HepG2 (cell line): Measurements from ENCODE around the gene VKORC1L1.
"Not testable (repeated sequence)": the region's sequence is repeated elsewhere in the genome, so short reads cannot be mapped to it uniquely, and the experiment has no call there.

Experiments
- BCL6 ChIP-seq: IDR thresholded peaks from 2 replicates; pipeline ENCODE4 v1.6.1; 2016; ENCODE audit warnings: missing genetic modification reagents, missing compliant biosample characterization
- FOSL1 ChIP-seq: sonication (generic); formaldehyde crosslinking; IDR thresholded peaks from 2 replicates; pipeline ENCODE4 v1.9.0; 2021; ENCODE audit warnings: missing genetic modification reagents, borderline replicate concordance
- MIER2 ChIP-seq: IDR thresholded peaks from 2 replicates; pipeline ENCODE4 v1.6.1; 2016; ENCODE audit warnings: missing biosample characterization, missing genetic modification reagents
- MYC ChIP-seq: sonication (generic); formaldehyde crosslinking; IDR thresholded peaks from 2 replicates; pipeline ENCODE4 v1.9.0; 2021; ENCODE audit warnings: missing genetic modification reagents, borderline replicate concordance
- NR2C2 ChIP-seq: sonication (generic); formaldehyde crosslinking; IDR thresholded peaks from 2 replicates; pipeline ENCODE4 v1.4.0; 2020; ENCODE audit warnings: missing genetic modification reagents, mild to moderate bottlenecking, moderate library complexity, borderline replicate concordance
- POLR2A ChIP-seq, 2 experiments: IDR thresholded peaks; 2 replicates each; pipeline ENCODE4 v1.6.1; 2011; ENCODE audit warnings: low read depth in 2 of 2, low read length in 2 of 2, mild to moderate bottlenecking in 1 of 2, moderate library complexity in 1 of 2; ENCODE audit not compliant: insufficient read depth in 1 of 2
- SIN3A ChIP-seq: IDR thresholded peaks from 2 replicates; pipeline ENCODE4 v1.6.1; 2011; ENCODE audit warnings: low read depth, mild to moderate bottlenecking, control low read depth, low read length, borderline replicate concordance
- ZNF326 ChIP-seq: sonication (generic); formaldehyde crosslinking; IDR thresholded peaks from 2 replicates; pipeline ENCODE4 v1.4.0; 2020; ENCODE audit warnings: missing genetic modification reagents, borderline replicate concordance
- ZNF382 ChIP-seq: sonication (generic); formaldehyde crosslinking; IDR thresholded peaks from 2 replicates; pipeline ENCODE4 v1.5.0; 2020; ENCODE audit warnings: missing genetic modification reagents, mild to moderate bottlenecking, borderline replicate concordance
- ZNF724P ChIP-seq: sonication (generic); formaldehyde crosslinking; IDR thresholded peaks from 2 replicates; pipeline ENCODE4 v1.8.0; 2022; ENCODE audit warnings: missing genetic modification reagents, borderline replicate concordance
- TF ChIP-seq, protein P1 (sequence below): sonication (generic); formaldehyde crosslinking; IDR thresholded peaks from 2 replicates; pipeline ENCODE4 v1.5.0; 2020; ENCODE audit warnings: mild to moderate bottlenecking, missing genetic modification reagents, moderate library complexity
- TF ChIP-seq, protein P2 (sequence below): IDR thresholded peaks from 2 replicates; pipeline ENCODE4 v1.6.1; 2012; ENCODE audit warnings: inconsistent platforms
- TF ChIP-seq, protein P3 (sequence below), 2 experiments: IDR thresholded peaks; 2 replicates each; pipeline ENCODE4 v1.6.1; 2011 to 2012; ENCODE audit warnings: low read length in 2 of 2, borderline replicate concordance in 1 of 2, low read depth in 1 of 2, mild to moderate bottlenecking in 1 of 2, moderate library complexity in 1 of 2

DNA sequence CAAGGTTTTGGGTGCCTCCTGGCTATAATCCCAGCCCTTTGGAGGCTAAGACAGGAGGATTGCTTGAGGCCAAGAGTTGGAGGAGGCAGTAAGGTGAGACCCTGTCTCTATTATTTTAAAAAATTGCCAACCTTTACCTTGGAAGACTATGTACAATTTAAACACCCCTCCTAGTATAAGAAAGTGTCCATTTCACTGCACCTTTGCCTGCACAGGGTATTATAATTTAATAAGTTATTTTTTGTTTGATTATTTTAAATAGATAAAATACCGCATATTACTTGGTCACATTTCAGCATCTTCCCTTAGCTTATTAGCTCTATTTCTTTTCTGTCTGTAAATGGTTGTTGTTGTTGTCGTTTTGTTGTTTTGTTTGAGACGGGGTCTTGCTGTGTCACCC is 36.2 kb upstream of the VKORC1L1 start:
- TF ChIP-seq POLR2A (IDR thresholded peaks at IDR 0.05; ENCODE audit: insufficient read depth in 1 of 2, low read depth in 2 of 2, low read length in 2 of 2); BCL6; NR2C2 (CRISPR knock-in tag); SIN3A; MIER2; MYC (CRISPR knock-in tag); ZNF382 (CRISPR knock-in tag); FOSL1 (CRISPR knock-in tag); ZNF326 (CRISPR knock-in tag); ZNF724P (CRISPR knock-in tag): not testable (repeated sequence)
- TF ChIP-seq, protein P1, sequence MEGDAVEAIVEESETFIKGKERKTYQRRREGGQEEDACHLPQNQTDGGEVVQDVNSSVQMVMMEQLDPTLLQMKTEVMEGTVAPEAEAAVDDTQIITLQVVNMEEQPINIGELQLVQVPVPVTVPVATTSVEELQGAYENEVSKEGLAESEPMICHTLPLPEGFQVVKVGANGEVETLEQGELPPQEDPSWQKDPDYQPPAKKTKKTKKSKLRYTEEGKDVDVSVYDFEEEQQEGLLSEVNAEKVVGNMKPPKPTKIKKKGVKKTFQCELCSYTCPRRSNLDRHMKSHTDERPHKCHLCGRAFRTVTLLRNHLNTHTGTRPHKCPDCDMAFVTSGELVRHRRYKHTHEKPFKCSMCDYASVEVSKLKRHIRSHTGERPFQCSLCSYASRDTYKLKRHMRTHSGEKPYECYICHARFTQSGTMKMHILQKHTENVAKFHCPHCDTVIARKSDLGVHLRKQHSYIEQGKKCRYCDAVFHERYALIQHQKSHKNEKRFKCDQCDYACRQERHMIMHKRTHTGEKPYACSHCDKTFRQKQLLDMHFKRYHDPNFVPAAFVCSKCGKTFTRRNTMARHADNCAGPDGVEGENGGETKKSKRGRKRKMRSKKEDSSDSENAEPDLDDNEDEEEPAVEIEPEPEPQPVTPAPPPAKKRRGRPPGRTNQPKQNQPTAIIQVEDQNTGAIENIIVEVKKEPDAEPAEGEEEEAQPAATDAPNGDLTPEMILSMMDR = not testable (repeated sequence)
- TF ChIP-seq, protein P2, sequence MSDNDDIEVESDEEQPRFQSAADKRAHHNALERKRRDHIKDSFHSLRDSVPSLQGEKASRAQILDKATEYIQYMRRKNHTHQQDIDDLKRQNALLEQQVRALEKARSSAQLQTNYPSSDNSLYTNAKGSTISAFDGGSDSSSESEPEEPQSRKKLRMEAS = not testable (repeated sequence)
- TF ChIP-seq, protein P3, sequence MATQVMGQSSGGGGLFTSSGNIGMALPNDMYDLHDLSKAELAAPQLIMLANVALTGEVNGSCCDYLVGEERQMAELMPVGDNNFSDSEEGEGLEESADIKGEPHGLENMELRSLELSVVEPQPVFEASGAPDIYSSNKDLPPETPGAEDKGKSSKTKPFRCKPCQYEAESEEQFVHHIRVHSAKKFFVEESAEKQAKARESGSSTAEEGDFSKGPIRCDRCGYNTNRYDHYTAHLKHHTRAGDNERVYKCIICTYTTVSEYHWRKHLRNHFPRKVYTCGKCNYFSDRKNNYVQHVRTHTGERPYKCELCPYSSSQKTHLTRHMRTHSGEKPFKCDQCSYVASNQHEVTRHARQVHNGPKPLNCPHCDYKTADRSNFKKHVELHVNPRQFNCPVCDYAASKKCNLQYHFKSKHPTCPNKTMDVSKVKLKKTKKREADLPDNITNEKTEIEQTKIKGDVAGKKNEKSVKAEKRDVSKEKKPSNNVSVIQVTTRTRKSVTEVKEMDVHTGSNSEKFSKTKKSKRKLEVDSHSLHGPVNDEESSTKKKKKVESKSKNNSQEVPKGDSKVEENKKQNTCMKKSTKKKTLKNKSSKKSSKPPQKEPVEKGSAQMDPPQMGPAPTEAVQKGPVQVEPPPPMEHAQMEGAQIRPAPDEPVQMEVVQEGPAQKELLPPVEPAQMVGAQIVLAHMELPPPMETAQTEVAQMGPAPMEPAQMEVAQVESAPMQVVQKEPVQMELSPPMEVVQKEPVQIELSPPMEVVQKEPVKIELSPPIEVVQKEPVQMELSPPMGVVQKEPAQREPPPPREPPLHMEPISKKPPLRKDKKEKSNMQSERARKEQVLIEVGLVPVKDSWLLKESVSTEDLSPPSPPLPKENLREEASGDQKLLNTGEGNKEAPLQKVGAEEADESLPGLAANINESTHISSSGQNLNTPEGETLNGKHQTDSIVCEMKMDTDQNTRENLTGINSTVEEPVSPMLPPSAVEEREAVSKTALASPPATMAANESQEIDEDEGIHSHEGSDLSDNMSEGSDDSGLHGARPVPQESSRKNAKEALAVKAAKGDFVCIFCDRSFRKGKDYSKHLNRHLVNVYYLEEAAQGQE (IDR thresholded peaks at IDR 0.05; ENCODE audit: borderline replicate concordance in 1 of 2, low read depth in 1 of 2, low read length in 2 of 2) = not testable (repeated sequence)
